Osteoblast (primary cell): ENCODE data around the gene CCDC68. TPM values are rescaled to one million over a fixed set of nuclear protein-coding genes. Genes with fewer than 3 reads are reported as not detected.

Experiments
- DNase-seq: peaks from one replicate; pipeline ENCODE4 v3.0.0; 2011; ENCODE audit warnings: low spot score, mixed read lengths; ENCODE audit not compliant: insufficient read length; ENCODE audit errors: missing footprints
- H2AFZ ChIP-seq: 2 replicates; pipeline ENCODE4 v1.6.0; 2011; ENCODE audit warnings: mild to moderate bottlenecking, low read length
- H3K27ac ChIP-seq: 2 replicates; pipeline ENCODE4 v1.5.1; 2011; ENCODE audit warnings: mild to moderate bottlenecking, low read depth, low read length, moderate library complexity
- H3K27me3 ChIP-seq: 2 replicates; pipeline ENCODE4 v1.6.0; 2012; ENCODE audit warnings: mild to moderate bottlenecking, control low read depth, inconsistent platforms, low read length, moderate library complexity; ENCODE audit not compliant: insufficient read depth
- H3K36me3 ChIP-seq: 2 replicates; pipeline ENCODE4 v1.5.1; 2011; ENCODE audit warnings: mild to moderate bottlenecking, low read length, control low read depth, moderate library complexity; ENCODE audit not compliant: insufficient read depth
- H3K4me1 ChIP-seq: 2 replicates; pipeline ENCODE4 v1.5.1; 2011; ENCODE audit warnings: mild to moderate bottlenecking, low read length, control low read depth, moderate library complexity; ENCODE audit not compliant: insufficient read depth
- H3K4me2 ChIP-seq: 2 replicates; pipeline ENCODE4 v1.6.0; 2011; ENCODE audit warnings: mild to moderate bottlenecking, low read length; ENCODE audit not compliant: insufficient read depth
- H3K4me3 ChIP-seq: fragments of 200-600 bp; sonication (generic); 3 replicates; pipeline ENCODE4 v1.5.1; 2012; ENCODE audit warnings: mild to moderate bottlenecking, low read length, inconsistent platforms; ENCODE audit not compliant: insufficient read depth
- H3K79me2 ChIP-seq: 2 replicates; pipeline ENCODE4 v1.6.0; 2012; ENCODE audit warnings: mild to moderate bottlenecking, low read length, control low read depth, inconsistent platforms; ENCODE audit not compliant: insufficient read depth
- H3K9me3 ChIP-seq: 2 replicates; pipeline ENCODE4 v1.5.1; 2011; ENCODE audit warnings: low read depth, low read length, control low read depth
- H4K20me1 ChIP-seq: 2 replicates; pipeline ENCODE4 v1.6.0; 2012; ENCODE audit warnings: mild to moderate bottlenecking, low read length, control low read depth; ENCODE audit not compliant: insufficient read depth
- total RNA-seq: library from RNA; depleted of rRNA; stranded (reverse); fragments of >200 nt; gene quantifications from 2 replicates; pipeline ENCODE4 v1.2.3, GENCODE V29; 2012
- TF ChIP-seq, protein P1 (sequence below): IDR thresholded peaks from 2 replicates; pipeline ENCODE4 v1.5.1; 2011; ENCODE audit warnings: mild to moderate bottlenecking, low read depth, low read length, moderate library complexity; ENCODE audit errors: extremely low read depth

CCDC68 gene
- total RNA-seq, 1 donor: 9.0 TPM

DNA sequence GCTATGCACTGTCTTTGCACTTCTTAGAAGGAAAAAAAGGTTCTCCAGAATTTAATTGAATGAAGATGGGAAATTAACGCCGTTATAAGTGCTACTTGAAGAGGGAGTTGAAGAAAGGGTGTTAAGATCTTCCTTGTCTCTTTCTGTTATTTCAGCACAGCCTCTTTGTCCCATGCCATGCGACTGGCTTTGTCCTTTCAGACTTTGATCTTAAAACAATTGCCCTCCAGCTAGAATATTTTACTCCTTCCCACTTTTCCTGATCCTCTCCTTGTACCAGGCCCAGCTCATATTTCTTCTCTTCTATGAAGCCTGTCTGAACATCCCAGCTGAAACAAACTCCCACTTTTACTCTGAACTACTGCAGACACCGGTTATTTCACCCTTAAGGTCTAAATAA lies 79.6 kb downstream of the CCDC68 start:
- TF ChIP-seq, protein P1, sequence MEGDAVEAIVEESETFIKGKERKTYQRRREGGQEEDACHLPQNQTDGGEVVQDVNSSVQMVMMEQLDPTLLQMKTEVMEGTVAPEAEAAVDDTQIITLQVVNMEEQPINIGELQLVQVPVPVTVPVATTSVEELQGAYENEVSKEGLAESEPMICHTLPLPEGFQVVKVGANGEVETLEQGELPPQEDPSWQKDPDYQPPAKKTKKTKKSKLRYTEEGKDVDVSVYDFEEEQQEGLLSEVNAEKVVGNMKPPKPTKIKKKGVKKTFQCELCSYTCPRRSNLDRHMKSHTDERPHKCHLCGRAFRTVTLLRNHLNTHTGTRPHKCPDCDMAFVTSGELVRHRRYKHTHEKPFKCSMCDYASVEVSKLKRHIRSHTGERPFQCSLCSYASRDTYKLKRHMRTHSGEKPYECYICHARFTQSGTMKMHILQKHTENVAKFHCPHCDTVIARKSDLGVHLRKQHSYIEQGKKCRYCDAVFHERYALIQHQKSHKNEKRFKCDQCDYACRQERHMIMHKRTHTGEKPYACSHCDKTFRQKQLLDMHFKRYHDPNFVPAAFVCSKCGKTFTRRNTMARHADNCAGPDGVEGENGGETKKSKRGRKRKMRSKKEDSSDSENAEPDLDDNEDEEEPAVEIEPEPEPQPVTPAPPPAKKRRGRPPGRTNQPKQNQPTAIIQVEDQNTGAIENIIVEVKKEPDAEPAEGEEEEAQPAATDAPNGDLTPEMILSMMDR: no peak
- H3K4me2 ChIP-seq: no peak overlapping the region

DNA sequence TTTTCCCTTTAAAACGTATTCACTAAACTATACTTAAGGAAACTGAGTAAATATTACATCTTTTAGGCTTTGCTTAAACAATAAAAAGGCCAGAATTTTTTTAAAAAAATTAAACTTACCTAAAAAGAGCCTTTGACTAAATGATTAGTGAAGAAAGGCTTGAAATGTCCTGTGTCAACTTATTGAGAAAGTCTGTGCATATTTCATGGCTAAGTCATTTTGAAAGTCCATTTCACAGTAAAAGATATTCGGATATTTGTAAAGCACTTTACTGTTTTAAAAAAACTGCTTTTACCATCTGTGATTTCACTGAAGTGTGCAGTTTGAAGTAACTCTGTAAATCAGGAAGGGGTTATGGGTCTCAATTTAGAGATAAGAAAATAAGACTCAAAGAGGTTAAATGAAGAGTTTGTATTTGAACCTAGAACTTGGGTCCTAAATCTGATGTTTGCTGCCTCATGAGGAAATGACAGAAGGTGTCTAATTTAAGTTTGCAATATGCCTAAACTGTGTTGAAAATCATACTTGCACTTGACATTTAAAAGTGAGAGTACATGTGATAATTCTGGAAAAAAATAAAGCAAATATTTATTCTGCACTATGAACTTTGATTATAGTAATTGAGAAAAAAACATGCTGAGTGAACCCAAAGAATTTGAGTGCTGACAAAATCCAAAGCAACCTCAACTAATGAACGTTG lies 80.5 kb downstream of the CCDC68 start:
- TF ChIP-seq, protein P1: no peak

More for the DNA sequence above, 79.6 kb downstream of the CCDC68 start:
- peak overlapping the region; percentile 86 for H3K27ac ChIP-seq
- no peaks in the 10 kb centered on the region for H3K79me2 ChIP-seq
- H3K4me1 ChIP-seq: peaks cover 56% of the 10 kb centered on the region
- H3K9me3 ChIP-seq: no peaks in the 10 kb centered on the region
- no peaks in the 10 kb centered on the region for H3K27me3 ChIP-seq
- no peaks in the 10 kb centered on the region for H4K20me1 ChIP-seq
- no peak overlapping the region for H3K4me3 ChIP-seq
- no peak overlapping the region for H2AFZ ChIP-seq
- H3K36me3 ChIP-seq: no peaks in the 10 kb centered on the region
- no peak for DNase-seq

DNA sequence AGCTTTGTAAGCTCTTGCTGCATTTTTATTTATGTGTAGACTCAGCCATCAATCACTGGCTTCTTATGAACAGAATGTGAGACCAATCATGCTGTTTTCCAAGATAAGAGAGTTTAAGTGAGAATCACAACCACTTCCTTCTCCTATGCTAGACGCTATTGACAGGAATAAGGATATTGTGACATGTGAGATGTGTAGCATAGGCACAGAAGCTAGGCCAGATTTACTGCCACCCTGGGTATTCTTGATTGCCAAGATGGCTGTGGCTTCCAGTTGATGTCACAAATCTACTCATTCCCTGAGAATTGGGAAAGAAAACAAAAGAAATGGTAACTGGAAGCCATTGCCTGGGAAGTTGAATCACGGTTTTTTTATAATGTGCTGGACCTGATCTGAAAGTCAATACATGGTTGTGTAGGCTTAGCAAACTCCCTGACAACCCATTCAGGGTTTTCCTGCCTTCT lies 81.1 kb downstream of the CCDC68 start:
- no peaks in the 10 kb centered on the region for H3K9me3 ChIP-seq
- TF ChIP-seq, protein P1: no peak
- H3K27ac ChIP-seq: peak overlapping the region; percentile 86
- DNase-seq: peak; percentile 73
- no peaks in the 10 kb centered on the region for H3K36me3 ChIP-seq
- H3K27me3 ChIP-seq: no peaks in the 10 kb centered on the region
- peaks cover 41% of the 10 kb centered on the region for H3K4me1 ChIP-seq
- H3K4me3 ChIP-seq: no peak overlapping the region
- H2AFZ ChIP-seq: peak overlapping the region; percentile 71
- H3K79me2 ChIP-seq: no peaks in the 10 kb centered on the region
- peak overlapping the region; percentile 56 for H3K4me2 ChIP-seq
- H4K20me1 ChIP-seq: no peaks in the 10 kb centered on the region

More for the DNA sequence above, 80.5 kb downstream of the CCDC68 start:
- Histone ChIP-seq H3K27ac (peak overlapping the region; percentile 86), H3K4me1 (peaks cover 47% of the 10 kb centered on the region), H3K79me2 (no peaks in the 10 kb centered on the region), H2AFZ (peak overlapping the region; percentile 8), H3K9me3 (no peaks in the 10 kb centered on the region), H3K36me3 (no peaks in the 10 kb centered on the region), H4K20me1 (no peaks in the 10 kb centered on the region), H3K4me3 (no peak overlapping the region), H3K27me3 (no peaks in the 10 kb centered on the region), H3K4me2 (peak overlapping the region; percentile 56)
- no peak for DNase-seq

DNA sequence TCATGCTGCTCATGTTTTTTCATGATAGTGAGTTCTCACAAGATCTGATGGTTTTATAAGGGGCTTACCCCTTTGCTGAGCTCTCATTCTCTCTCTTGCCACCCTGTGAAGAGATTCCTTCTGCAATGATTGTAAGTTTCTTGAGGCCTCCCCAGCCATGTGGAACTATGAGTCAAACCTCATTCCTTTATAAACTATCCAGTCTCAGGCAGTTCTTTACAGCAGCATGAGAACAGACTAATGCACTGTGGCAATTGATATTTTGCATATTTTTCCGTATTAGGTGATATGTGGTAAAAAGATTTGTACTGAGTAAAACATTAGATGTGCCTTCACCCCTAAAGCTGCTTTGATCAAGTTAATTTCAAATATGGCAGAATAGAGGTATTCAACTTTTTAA lies 82.2 kb downstream of the CCDC68 start:
- H3K79me2 ChIP-seq: no peaks in the 10 kb centered on the region
- H3K9me3 ChIP-seq: no peaks in the 10 kb centered on the region
- no peak for DNase-seq
- H3K4me2 ChIP-seq: no peak overlapping the region
- TF ChIP-seq, protein P1: no peak
- no peaks in the 10 kb centered on the region for H3K36me3 ChIP-seq
- no peaks in the 10 kb centered on the region for H4K20me1 ChIP-seq
- H3K27me3 ChIP-seq: no peaks in the 10 kb centered on the region
- H3K4me1 ChIP-seq: peaks cover 32% of the 10 kb centered on the region
- peak overlapping the region; percentile 86 for H3K27ac ChIP-seq
- H3K4me3 ChIP-seq: no peak overlapping the region
- no peak overlapping the region for H2AFZ ChIP-seq
